ENCODE results near the gene DPP6.

Gene DPP6

GRCh38 chr7:154869436-154869835 lies 817.2 kb downstream of the DPP6 start:
- DNase-seq = no peak

GRCh38 chr7:154871507-154871906 lies 819.3 kb downstream of the DPP6 start:
- DNase-seq = no peak

GRCh38 chr7:154871928-154872750 lies 819.9 kb downstream of the DPP6 start:
- no peak for DNase-seq

GRCh38 chr7:154872811-154873499 lies 820.8 kb downstream of the DPP6 start:
- no peak for DNase-seq

GRCh38 chr7:154873500-154874121 lies 821.4 kb downstream of the DPP6 start:
- no peak for DNase-seq

- DNase-seq = no peak
These were observed 822.4 kb downstream of the DPP6 start for GRCh38 chr7:154874409-154875113.

- no peak for DNase-seq
These were observed 823.1 kb downstream of the DPP6 start for GRCh38 chr7:154875297-154875696.

- DNase-seq = no peak
These were observed 824.3 kb downstream of the DPP6 start for GRCh38 chr7:154876516-154876915.

GRCh38 chr7:154877031-154877430 lies 824.8 kb downstream of the DPP6 start:
- no peak for DNase-seq

- no peak for DNase-seq
These were observed 827.4 kb downstream of the DPP6 start for GRCh38 chr7:154879629-154880028.

GRCh38 chr7:154880513-154880912 lies 828.3 kb downstream of the DPP6 start:
- no peak for DNase-seq

GRCh38 chr7:154881026-154881425 lies 828.8 kb downstream of the DPP6 start:
- DNase-seq = no peak

GRCh38 chr7:154881526-154881925 lies 829.3 kb downstream of the DPP6 start:
- DNase-seq = no peak

- no peak for DNase-seq
These were observed 830.8 kb downstream of the DPP6 start for GRCh38 chr7:154882931-154883474.

GRCh38 chr7:154884348-154884920 lies 832.2 kb downstream of the DPP6 start:
- DNase-seq = no peak

- no peak for DNase-seq
These were observed 834.4 kb downstream of the DPP6 start for GRCh38 chr7:154886591-154886990.

GRCh38 chr7:154888690-154889089 lies 836.5 kb downstream of the DPP6 start:
- no peak for DNase-seq

- no peak for DNase-seq
These were observed 840.3 kb downstream of the DPP6 start for GRCh38 chr7:154892459-154892858.

GRCh38 chr7:154896076-154896475 lies 843.9 kb downstream of the DPP6 start:
- DNase-seq = no peak

- no peak for DNase-seq
These were observed 847.0 kb downstream of the DPP6 start for GRCh38 chr7:154898973-154899855.

GRCh38 chr7:154899862-154900261 lies 847.7 kb downstream of the DPP6 start:
- no peak for DNase-seq
